KOPT-K1 (cell line): ENCODE data around the gene TRPM5.

Experiments
- H3K27ac ChIP-seq: fragments of 200-600 bp; sonication (generic); 2 replicates; pipeline ENCODE4 v1.5.1; 2016; ENCODE audit warnings: antibody characterized with exemption, mild to moderate bottlenecking, low read depth, low read length; ENCODE audit not compliant: poor library complexity, severe bottlenecking
- H3K36me3 ChIP-seq: fragments of 200-600 bp; sonication (generic); 2 replicates; pipeline ENCODE4 v1.5.1; 2017; ENCODE audit warnings: antibody characterized with exemption, mild to moderate bottlenecking, low read length, moderate library complexity; ENCODE audit not compliant: insufficient read depth
- H3K9me3 ChIP-seq: fragments of 200-600 bp; sonication (generic); 2 replicates; pipeline ENCODE4 v1.5.1; 2017; ENCODE audit warnings: antibody characterized with exemption, low read length, mild to moderate bottlenecking; ENCODE audit not compliant: insufficient read depth, poor library complexity, severe bottlenecking

TRPM5 gene

GRCh38 chr11:2424811-2425495 lies 19.4 kb downstream of the TRPM5 start:
- H3K27ac ChIP-seq, result no peak overlapping the region
- no peaks in the 10 kb centered on the region for H3K36me3 ChIP-seq
- no peaks in the 10 kb centered on the region for H3K9me3 ChIP-seq

- H3K9me3 ChIP-seq, result no peaks in the 10 kb centered on the region
- no peak overlapping the region for H3K27ac ChIP-seq
- no peaks in the 10 kb centered on the region for H3K36me3 ChIP-seq
Measured at GRCh38 chr11:2423157-2424025, 20.9 kb downstream of the TRPM5 start.

- no peaks in the 10 kb centered on the region for H3K36me3 ChIP-seq
- no peak overlapping the region for H3K27ac ChIP-seq
- H3K9me3 ChIP-seq, result no peaks in the 10 kb centered on the region
Measured at GRCh38 chr11:2422461-2423156, 21.7 kb downstream of the TRPM5 start.

- Histone ChIP-seq H3K27ac (no peak overlapping the region), H3K36me3 (no peaks in the 10 kb centered on the region), H3K9me3 (no peaks in the 10 kb centered on the region)
Measured at GRCh38 chr11:2421996-2422395, 22.3 kb downstream of the TRPM5 start.

GRCh38 chr11:2421226-2421994 lies 22.9 kb downstream of the TRPM5 start:
- Histone ChIP-seq H3K27ac (no peak overlapping the region), H3K9me3 (no peaks in the 10 kb centered on the region), H3K36me3 (no peaks in the 10 kb centered on the region)

GRCh38 chr11:2420502-2421225 lies 23.6 kb downstream of the TRPM5 start:
- Histone ChIP-seq H3K9me3 (no peaks in the 10 kb centered on the region), H3K27ac (no peak overlapping the region), H3K36me3 (no peaks in the 10 kb centered on the region)

- Histone ChIP-seq H3K27ac (no peak overlapping the region), H3K36me3 (no peaks in the 10 kb centered on the region), H3K9me3 (no peaks in the 10 kb centered on the region)
Measured at GRCh38 chr11:2419638-2420501, 24.4 kb downstream of the TRPM5 start.

- no peak overlapping the region for H3K27ac ChIP-seq
- H3K36me3 ChIP-seq, result no peaks in the 10 kb centered on the region
- no peaks in the 10 kb centered on the region for H3K9me3 ChIP-seq
Measured at GRCh38 chr11:2418693-2419360, 25.5 kb downstream of the TRPM5 start.

GRCh38 chr11:2417856-2418692 lies 26.2 kb downstream of the TRPM5 start:
- no peaks in the 10 kb centered on the region for H3K9me3 ChIP-seq
- no peak overlapping the region for H3K27ac ChIP-seq
- H3K36me3 ChIP-seq, result no peaks in the 10 kb centered on the region

- Histone ChIP-seq H3K36me3 (no peaks in the 10 kb centered on the region), H3K27ac (no peak overlapping the region), H3K9me3 (no peaks in the 10 kb centered on the region)
Measured at GRCh38 chr11:2416765-2417164, 27.5 kb downstream of the TRPM5 start.

GRCh38 chr11:2415601-2416380 lies 28.5 kb downstream of the TRPM5 start:
- Histone ChIP-seq H3K27ac (no peak overlapping the region), H3K9me3 (no peaks in the 10 kb centered on the region), H3K36me3 (no peaks in the 10 kb centered on the region)

- no peaks in the 10 kb centered on the region for H3K36me3 ChIP-seq
- H3K9me3 ChIP-seq, result no peaks in the 10 kb centered on the region
- H3K27ac ChIP-seq, result no peak overlapping the region
Measured at GRCh38 chr11:2415171-2415570, 29.1 kb downstream of the TRPM5 start.
